ENCODE results near the gene INSC.
"Not testable (repeated sequence)": the region's sequence is repeated elsewhere in the genome, so short reads cannot be mapped to it uniquely, and the experiment has no call there.

INSC gene, protein sequence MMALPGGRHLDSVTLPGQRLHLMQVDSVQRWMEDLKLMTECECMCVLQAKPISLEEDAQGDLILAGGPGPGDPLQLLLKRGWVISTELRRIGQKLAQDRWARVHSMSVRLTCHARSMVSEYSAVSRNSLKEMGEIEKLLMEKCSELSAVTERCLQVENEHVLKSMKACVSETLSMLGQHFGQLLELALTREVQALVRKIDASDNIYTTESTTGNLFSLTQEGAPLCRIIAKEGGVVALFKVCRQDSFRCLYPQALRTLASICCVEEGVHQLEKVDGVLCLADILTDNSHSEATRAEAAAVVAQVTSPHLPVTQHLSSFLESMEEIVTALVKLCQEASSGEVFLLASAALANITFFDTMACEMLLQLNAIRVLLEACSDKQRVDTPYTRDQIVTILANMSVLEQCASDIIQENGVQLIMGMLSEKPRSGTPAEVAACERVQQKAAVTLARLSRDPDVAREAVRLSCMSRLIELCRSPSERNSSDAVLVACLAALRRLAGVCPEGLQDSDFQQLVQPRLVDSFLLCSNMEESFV

DNA sequence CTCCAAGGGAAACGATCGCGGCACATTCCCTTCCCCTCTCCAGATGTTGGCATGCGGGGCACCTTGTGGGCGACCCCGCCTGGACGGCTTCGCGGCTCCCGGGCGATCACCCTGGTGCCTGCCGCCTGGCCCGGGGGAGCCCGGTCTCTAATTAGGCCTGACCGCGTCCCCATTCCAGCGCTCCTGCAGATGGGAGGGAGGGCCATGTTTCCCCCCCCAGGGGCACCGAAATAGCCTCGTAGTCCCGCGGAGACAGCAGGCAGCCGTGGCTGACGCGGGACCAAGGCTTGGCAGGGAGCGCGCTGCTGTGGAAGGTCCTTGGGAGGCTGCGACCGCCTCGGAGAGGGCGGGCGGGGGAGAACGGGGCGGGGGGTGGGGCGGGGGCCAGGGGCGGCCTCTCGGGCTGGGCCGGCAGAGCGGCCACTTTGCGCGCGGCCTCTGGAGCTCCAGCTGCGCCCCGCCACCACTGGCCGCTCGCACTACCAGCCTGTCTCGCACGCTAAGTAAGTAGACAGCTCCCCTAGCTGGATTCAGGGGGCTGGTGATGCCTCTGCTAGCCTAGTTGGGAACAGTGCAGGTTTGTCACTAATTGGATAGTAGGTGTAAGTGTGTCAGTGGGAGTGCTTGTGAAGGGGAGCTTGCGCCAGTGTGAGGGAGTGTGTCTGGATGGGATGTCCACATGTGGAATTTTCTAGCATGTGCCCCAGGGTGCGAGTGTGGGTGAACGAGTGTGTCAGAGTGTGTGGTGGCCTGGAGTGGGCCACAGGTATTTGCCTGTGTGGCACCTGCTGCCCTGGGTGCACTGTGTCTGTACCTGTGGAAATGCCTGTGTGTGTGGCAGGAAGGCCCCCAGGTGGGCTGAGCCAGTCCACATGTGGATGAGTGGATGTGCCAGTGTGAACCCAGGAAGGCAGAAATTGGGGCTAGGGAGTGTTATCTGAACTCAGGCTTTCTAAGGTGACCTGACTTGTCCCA is at the start of gene INSC:
TSS of gene INSC (plus strand) at position 423 of the 975 bp plus-strand sequence. CDS start 34,252 bp downstream, outside the sequence.
- no peak for DNase-seq (ENCODE audit: low read depth in 2 of 2)

DNA sequence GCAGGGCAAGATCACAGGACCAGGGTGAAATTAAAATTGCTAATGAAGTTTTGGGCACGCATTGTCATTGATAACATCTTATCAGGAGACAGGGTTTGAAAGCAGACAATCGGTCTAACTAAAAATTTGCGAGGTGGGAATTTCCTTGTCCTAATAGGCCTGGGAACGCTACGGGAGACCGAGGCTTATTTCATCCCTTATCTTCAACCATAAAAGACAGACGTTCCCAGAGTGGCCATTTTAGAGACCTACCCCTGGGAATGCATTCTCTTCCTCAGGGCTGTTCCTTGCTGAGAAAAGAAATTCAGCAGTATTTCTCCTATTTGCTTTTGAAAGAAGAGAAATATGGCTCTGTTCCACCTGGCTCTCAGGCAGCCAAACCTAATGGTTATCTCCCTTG is 45.0 kb upstream of the INSC start:
- DNase-seq (ENCODE audit: low read depth in 2 of 2): not testable (repeated sequence)

DNA sequence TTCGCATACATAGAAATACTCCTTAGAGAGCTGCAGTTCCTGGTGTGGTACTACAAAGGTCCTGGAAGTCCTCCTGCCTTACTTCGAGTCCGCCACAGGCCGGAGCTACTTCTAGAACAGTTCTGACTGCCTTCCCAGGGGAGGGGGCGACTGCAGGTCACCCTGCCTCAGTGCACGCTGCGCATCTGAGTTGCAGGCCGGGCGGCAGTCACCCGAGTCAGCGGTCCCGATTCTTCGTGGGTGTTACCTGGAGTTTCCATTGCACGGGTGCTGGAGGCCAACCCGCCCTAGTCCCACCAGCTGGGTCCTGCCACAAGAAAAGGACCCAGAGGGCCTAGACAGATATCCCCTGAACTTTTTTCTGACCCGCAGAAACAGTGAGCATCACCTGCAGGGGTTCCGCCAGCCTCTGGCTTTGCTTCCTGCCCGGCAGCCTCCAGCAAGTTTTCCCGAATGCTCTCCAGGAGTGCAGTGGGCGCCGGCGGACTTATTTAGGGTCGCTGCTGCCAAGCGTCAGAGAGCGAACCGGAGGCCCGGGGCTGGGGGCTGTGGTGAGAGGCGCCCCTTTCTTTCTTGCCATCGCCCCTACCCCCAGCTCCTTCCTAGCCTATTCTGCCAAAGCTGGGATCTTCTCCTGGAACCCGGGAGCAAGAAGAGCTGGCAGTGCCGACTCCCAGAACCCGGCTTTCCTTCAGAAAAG is 43.0 kb upstream of the INSC start:
- no peak for DNase-seq (ENCODE audit: low read depth in 2 of 2)

DNA sequence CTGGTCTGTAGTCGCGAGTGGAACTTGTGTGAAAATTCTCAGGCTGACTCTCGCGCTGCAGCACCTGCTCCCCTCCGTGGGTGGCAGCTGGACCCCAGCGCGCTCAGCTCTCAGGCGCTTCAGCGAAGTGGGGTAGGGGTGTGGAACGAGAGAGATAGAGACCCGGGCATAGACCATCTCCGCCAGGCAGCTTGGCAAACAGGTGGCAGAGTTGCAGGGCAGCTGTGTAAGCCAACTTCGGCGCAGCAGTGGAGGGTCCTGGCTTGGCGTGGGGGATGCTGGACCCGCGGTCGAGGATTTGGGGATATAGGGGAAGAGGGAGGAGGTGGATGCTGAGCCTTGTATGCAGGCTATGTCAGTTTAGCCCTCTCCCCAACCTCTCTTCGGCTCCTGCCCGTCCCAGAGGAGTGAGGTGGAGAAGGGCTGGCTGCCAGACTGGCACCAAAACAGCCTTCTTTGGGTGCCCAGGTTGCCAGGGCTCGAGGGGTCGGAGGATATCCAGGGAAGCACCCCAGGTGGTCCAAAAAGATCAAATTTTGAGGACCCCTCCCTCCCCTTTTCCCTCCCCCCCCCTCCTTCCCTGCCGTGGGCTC is 42.1 kb upstream of the INSC start:
- no peak for DNase-seq (ENCODE audit: low read depth in 2 of 2)

DNA sequence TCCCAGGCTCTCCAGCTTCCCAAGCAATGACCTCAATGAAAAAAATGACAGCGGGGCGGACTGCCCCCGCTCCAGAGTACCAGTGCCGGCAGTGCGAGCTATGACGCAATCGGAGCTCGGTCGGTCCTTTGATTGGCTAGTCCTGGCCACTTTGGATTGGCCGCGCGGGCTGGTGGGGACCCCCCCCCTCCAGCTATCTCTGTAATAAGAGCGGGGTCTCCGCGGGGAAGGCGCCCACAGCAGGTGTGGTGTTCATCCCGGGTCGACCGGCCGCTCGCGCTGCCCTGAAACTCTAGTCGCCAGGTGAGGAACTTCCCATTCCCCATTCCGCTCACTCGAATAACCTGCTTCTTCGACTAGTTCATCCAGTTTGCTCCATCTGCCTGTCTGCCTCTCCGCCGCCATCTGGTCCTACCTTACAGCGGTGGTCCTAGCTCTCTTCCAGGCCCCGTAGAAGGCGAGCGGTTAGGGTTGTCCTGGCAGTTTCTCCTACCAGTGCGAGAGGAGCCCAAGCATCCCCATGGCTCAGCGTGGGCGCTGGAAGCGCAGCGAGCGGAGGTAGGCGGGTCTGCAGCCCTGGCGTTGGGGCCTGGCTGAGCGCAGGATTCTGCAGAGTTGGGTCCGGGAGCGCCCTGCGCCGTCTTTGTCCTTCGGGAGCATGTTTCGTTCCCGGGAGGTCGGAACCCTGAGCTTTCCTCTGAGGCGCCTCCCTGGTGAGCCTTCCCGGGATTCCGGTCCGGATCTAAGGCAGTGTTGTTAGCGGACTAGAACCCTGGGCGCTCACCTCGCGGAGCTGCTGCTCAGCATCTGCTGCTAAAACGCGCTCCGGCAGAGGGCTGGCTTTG is 41.1 kb upstream of the INSC start, which contains the start of gene CALCB:
TSS of gene CALCB (plus strand) at position 233 of the 845 bp plus-strand sequence. CDS start 1,126 bp downstream, outside the sequence.
- no peak for DNase-seq (ENCODE audit: low read depth in 2 of 2)

DNA sequence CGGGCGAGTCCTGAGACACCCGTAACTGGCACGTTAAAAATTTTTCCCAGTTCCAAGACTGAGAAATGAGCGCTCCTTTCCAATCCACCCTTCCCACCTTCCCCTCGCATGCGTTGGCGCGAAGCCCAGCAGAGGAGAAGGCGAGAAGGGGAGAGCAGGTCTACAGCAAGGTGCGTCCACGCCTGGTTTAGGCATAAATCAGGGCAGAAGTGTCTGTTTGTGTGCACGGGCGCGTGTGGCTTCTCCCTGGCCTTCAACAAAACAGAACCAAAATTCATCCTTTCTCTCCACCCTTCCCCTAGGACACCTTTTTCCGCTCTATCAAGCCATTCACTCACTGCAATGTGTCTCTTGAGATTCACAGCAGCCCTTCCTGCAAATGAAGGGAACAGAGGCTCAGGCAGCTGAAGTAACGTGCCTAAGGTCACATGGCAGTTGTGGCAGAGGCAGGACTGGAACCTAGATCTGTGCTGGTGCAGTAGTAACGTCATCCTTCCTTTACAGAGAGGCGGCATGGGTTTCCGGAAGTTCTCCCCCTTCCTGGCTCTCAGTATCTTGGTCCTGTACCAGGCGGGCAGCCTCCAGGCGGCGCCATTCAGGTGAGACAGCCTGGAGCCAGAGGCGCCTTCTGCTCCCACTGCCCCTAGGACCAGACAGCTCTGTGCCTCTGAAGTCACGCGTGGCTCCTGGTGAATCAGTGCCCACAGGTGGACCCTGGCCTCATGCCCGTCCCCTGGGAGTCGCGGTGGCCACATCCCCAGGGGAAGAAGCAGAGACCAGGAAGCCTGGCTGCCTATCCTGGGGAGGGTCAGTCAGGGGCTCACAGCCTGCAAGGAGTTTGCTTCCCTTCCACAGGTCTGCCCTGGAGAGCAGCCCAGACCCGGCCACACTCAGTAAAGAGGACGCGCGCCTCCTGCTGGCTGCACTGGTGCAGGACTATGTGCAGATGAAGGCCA is 40.2 kb upstream of the INSC start:
- peak; percentile 60 to 84 for DNase-seq (ENCODE audit: low read depth in 2 of 2)

DNA sequence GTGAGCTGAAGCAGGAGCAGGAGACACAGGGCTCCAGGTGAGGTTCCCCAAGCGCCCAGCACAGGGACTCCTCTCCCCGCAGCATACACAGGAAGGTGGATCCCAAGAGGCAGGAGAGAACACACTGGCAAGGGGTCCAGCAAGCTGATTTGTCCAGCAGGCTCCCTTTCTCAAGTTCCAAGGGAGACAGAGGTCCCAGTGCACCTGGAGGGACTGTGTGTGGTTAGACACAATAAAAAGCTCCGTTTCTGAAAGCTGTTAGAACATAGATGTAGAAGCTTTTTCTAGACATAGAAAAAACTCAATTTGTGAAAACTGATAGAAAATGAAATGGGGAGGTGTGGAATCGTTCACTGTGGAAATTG is 39.6 kb upstream of the INSC start:
- DNase-seq (ENCODE audit: low read depth in 2 of 2): no peak

DNA sequence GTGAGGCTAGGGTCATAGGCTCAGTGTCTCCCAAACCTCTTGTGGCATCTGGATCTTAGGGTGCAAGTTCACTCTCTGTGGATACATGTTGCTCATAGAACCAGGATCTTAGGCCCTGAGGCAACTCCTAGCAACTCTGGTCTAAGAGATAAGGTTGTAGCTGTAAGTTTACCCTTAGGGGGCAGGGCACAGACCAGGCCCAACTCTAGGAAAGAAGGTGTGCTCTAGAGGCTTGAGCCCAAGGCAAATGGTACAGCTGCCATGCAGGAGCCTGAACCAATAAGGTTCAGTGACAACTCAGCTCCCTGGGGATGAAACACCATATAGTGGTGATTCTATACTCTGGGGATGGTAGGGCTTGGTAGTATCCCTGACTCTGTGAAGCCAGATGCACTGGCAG is 23.5 kb upstream of the INSC start:
- DNase-seq (ENCODE audit: low read depth in 2 of 2): no peak

DNA sequence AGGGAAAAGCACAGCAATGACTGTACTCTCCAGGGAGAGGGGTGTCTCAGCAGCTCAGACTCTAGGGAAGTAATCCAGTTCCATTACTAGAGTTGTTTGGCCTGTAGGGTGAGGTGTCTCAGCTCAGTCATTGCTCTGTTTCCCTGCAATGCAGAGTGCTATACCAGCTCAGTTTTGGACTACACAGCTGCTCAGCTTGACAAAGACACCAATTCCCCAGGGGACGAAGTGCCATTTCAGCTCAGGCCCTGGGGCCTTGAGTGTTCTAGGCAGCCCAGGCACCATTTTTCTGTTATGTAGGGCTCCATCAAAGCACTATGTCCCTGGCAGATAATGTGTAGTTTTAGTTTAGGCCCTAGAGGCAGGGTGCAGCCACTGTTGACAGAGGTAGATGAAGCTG is 23.1 kb upstream of the INSC start:
- no peak for DNase-seq (ENCODE audit: low read depth in 2 of 2)

DNA sequence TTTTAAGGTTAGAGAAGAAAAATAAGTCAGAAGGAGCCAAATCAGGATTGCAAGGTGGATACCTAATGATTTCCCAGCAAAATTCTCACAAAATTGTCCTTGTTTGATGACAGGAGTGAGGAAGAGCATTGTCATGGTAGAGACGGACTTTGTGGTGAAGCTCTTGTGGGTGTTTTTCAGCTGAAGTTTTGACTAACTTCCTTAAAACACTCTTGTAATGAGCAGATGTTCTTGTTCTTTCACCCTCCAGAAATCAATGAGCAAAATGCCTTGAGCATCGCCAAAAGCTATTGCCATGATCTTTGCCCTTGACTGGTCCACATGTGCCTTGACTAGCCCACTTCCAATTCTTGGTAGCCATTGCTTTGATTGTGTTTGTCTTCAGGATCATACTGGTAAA is 21.3 kb upstream of the INSC start:
- DNase-seq (ENCODE audit: low read depth in 2 of 2): no peak

DNA sequence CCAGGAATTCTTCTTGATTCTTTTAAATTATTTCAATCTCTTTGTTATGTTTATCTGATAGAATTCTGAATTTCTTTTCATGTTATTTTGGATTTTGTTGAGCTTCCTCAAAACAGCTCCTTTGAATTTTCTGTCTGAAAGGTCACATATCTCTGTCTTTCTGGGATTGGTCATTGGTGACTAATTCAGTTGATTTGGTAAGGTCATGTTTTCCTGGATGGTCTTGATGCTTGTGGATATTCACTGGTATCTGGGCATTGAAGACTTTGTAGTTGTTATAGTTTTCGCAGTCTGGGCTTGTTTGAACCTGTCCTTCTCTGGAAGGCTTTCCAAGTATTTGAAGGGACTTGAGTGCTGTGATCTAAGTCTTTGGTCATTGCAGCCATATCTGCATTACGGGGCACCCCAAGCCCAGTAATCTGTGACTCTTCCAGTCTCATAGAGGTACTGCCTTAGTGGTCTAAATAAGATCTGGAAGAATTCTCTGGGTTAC is 18.9 kb upstream of the INSC start:
- DNase-seq (ENCODE audit: low read depth in 2 of 2): no peak

DNA sequence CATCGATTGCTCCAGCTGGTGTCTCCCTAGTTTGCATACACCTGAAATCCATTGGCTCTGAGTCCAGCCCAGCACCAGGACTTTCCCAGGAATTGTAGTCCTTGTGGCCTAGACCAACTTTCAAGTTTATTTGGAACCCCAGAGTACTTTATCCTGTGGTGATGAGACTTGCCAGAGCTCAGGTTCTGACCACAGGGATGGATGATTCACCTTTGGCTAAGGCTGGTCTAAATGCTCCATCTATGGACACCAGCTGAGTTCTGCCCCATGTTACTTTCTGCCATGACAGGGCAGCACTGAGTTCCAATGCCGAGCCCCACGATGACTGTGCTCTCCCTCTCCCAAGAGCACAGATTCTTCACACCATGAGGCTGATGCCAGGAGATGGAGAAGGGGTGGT is 17.3 kb upstream of the INSC start:
- no peak for DNase-seq (ENCODE audit: low read depth in 2 of 2)

DNA sequence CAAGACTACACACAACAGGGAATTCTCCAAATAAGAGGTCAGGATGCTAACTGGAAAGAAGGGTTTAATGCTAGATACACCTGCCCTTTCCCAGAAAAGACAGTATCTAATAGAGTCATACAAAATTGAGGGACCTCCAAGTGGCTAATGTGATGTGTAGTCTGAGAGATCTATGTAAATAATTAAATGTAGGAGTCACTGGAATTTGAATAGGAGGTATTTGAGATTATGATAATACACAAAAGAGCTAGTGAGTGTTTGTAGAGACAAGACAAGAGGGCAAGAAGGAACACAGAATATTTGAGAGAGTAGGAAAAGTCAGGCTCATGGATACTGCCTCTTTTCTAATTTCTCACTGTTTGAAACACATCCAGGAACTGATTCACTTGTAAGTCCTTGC is 15.5 kb upstream of the INSC start:
- DNase-seq (ENCODE audit: low read depth in 2 of 2): no peak

DNA sequence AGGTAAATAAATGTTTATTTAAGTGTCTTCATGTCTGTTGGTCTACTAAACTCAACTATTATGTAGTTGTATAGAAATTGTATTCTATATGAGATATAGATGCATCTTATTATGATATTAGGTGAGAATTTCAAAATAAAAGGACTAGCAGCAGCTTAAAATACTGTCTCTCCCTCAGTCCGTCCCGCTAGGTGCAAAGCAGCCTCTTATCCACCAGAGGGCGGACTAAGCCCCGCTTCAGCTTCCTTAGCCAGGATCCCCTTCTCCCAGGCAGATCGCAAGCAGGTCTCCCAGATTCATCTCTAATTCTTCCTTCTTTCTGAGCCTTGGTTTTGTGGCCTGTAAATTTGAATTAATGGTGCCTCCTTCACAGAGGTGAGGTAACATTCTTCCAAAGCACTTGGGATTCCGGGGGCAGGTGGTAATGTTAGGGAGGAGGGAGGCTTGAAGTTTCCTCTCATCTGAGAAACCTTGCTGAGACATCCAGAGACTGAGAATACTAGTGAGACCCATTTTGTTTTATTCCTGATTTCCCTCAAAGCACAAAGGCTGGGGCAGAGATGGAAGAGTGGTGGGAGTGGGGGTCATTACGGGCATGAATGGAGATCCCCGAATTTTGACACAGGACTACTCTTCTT is 13.5 kb upstream of the INSC start:
- peak in 1 of 2 donors; percentile 11 for DNase-seq (ENCODE audit: low read depth in 2 of 2)

DNA sequence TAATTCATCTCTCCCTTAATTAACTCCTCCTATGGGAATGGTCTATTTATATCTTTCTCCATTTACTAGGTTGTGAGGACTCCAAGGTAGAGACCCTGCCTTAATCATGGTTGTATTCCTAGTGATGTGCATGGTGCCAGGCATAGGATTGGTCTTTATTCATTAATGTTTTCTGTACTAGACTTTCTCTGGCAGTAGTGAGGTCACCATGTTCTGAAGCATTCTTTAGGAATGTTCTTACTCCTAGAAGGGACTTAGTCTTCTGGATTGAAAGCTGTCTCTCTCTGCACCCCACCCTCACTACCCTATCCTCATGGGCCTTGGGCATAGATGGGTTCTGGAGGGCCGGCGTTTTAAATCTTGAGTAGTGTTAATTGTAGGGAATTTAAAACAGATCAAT is 10.6 kb upstream of the INSC start:
- no peak for DNase-seq (ENCODE audit: low read depth in 2 of 2)

DNA sequence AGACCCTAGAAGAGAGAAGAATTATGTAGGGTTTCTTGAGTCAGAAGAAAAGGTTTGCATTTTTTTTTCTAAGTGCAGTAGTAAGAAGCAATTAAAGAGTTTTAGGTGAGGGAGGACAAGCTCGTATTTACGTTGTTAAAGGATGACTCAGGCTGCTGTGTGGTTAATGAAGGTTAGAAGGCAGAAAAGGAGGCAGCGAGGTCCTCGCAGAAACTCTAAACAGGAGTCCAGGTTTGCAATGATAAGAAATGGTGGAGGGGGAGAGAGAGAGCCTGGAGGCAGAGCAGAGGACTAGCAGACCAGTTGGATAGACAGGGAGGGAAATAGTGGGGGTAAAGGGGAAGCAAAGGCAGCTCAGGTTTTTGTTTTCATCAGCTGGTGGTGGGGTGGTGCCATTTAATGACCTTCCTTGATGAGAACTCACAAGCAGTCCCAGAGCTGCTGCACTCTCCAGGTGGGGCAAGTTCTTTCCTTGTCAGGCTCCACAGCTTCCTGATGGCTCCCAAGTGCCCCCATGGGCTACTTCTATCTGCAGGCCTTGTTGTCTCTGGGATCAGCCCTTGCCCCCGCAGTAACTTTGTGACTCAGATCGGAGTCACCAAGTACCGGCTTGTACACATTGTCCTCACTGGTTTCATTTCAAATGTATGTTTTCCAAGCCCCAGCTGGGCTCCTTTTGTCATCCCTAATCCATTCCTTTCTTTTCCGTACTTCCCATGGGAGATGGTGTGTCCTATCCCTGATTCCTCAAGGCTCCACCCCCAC is 8.3 kb upstream of the INSC start:
- no peak for DNase-seq (ENCODE audit: low read depth in 2 of 2)

DNA sequence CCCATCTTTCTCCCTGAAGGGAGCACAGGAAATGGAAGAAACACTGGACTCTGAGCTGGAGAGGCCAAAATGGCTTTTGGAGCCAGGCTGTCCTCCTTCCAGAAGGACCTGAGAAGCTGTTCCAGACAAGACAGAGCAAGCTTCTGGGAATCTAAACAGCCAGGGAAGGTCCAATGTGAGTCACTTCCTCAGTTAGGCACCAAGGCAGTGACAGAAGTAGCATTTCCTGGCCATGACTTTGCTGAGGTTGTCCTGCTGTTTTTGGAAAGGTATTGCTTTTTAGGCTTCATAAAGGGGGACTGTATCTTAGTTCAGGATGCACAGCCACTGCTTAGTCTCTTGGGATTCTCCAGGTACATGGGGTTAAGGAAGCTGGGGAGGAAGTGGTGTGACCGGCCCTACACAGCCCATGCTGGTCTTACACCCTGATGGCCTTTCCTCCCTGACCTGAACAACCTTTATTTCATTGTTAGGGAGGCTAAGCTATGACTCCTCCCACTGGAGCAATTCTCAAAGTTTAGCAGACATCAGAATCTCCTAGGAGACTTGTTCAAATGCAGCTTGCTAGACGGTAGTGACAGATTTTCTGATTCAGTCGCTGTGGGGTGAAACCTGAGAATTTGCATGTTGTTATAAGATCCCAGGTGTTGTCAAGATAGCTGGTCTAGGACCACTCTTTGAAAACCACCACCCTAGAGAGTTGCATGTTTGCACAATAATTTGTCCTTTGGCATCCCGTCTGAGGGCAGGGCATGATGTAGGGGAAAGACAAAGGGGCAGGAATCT is 6.8 kb upstream of the INSC start:
- no peak for DNase-seq (ENCODE audit: low read depth in 2 of 2)

All from stimulated activated CD4-positive, alpha-beta T cell treated with anti-CD3 and anti-CD28 coated beads, Interleukin-1b, Interleukin-23, amount 100 ng/mL, for 1 hour (primary cell).